ENCODE measurements around the gene CDK16.
A peak's percentile ranks its signal among the peaks of the same experiment; 100 is the strongest.

The CDK16 gene

GRCh38 chrX:47186096-47186740 lies 32.3 kb upstream of the CDK16 start:
- DNase-seq (ENCODE audit: low read depth), result no peak

- no peak for DNase-seq (ENCODE audit: low read depth)
These were observed 31.3 kb upstream of the CDK16 start for GRCh38 chrX:47187106-47187677.

- DNase-seq (ENCODE audit: low read depth), result no peak
These were observed 28.6 kb upstream of the CDK16 start for GRCh38 chrX:47189906-47190305.

GRCh38 chrX:47190445-47191269 lies 27.8 kb upstream of the CDK16 start:
- peak; percentile 57 for DNase-seq (ENCODE audit: low read depth)

GRCh38 chrX:47191331-47191730 lies 27.1 kb upstream of the CDK16 start:
- DNase-seq (ENCODE audit: low read depth), result no peak

DNA sequence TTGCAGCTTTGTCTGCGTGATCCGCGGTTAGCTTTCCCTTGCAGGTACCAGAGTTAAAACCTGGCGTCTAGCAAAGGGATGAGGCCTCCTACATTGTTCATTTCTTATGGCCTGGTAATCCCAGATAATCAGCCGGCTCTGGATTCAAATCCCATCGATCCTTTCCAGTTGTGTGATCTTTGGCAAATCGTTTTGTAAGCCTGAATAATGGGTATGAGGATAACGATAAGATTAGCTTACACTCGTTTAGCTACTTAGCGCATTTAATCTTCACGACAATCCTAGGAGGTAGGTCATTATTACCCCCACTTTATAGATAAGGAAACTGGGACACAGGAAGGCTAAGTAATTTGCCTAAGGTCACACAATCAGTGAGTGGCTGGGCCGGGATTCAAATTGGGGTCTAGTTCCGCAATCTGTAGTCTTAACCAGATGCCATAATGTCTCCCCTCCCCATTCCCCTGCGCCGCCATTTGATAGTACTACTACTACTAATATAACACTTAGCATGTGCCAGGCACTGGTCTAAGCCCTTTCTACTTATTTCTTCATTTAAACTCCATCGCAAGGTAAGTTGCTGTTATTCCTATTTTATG lies 26.6 kb upstream of the CDK16 start:
- no peak for DNase-seq (ENCODE audit: low read depth)

DNA sequence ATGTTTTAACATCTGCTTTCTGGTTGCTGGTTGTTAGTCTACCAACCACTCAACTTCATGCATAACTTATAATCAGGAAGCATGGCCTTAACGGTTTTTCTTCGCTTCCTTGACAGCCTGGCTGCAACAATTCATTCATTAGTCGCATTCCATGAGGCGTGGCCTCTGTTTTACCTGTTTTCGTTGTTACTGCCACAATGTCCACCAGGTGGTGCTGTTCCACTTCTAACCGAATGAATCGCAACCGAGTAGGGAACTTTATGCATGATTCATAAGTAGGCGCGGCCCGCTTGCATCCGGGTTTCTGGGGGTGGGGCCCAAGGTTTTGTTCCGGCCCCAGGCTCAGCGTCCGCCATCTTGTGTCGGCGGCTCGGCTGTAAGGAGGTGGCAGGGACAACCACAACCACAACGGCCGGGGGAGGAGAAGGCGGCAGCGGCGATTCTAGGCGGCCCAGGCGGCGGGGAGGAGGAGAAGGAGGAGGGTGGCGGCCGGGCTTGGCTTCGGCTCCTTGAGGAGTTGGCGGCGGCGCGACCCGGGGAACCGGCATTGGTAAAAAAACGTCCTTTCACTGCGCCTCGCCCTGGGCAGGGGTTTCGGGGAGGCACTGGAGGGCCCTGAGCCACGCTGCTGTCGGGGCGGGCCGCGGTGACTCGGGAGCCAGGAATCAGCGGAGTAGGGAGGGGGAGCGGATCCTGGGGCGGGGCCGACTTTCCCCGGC lies 24.8 kb upstream of the CDK16 start, which contains the start of gene UBA1:
TSS of gene UBA1 (plus strand) at position 355 of the 719 bp plus-strand sequence. CDS start 4,974 bp downstream, outside the sequence.
- peak; percentile 84 for DNase-seq (ENCODE audit: low read depth)

DNA sequence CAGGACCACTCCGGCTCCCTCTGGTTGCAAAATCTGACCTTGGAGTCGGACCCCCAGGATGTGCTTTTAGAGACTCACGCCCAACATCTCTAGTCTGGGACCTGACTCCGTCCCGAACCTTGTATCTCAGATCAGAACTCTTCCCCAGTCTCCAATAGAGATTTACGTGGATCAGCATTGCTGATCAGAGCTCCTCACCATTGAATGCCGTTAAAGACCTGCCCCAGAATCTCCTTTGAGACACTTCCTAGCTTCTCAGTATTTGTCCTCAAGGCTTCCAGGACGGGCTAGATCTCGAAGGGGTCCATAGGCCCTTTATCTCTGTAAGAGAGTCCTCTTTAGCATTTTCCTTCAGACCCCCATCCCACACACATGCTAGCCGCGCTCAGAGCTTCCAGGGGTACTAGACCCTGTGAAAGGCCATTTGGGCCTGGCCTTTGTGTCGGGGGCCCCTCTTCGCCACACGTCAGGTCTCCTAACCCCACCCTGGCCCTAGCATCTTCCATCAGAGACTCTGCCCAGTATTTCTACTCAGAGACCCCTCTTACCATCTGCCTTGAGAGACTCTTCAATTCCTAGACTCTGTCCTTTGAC lies 24.2 kb upstream of the CDK16 start:
- no peak for DNase-seq (ENCODE audit: low read depth)

- DNase-seq (ENCODE audit: low read depth), result no peak
These were observed 22.4 kb upstream of the CDK16 start for GRCh38 chrX:47196098-47196497.

- DNase-seq (ENCODE audit: low read depth), result no peak
These were observed 21.0 kb upstream of the CDK16 start for GRCh38 chrX:47197526-47197925.

GRCh38 chrX:47198026-47198686 lies 20.3 kb upstream of the CDK16 start:
- no peak for DNase-seq (ENCODE audit: low read depth)

- no peak for DNase-seq (ENCODE audit: low read depth)
These were observed 19.8 kb upstream of the CDK16 start for GRCh38 chrX:47198687-47199080.

- DNase-seq (ENCODE audit: low read depth), result no peak
These were observed 19.2 kb upstream of the CDK16 start for GRCh38 chrX:47199286-47199685.

GRCh38 chrX:47200385-47201150 lies 17.9 kb upstream of the CDK16 start:
- no peak for DNase-seq (ENCODE audit: low read depth)

GRCh38 chrX:47201345-47201944 lies 17.0 kb upstream of the CDK16 start:
- no peak for DNase-seq (ENCODE audit: low read depth)

DNA sequence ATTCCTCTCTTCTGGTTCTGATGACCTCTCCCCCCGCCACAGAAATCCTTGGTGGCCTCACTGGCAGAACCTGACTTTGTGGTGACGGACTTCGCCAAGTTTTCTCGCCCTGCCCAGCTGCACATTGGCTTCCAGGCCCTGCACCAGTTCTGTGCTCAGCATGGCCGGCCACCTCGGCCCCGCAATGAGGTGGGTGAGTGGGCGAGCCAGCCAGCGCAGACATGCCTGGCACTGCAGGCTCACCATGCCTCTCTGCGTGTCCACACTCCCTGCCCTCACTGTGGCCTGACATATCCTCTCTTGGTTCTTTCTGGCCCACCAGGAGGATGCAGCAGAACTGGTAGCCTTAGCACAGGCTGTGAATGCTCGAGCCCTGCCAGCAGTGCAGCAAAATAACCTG lies 16.2 kb upstream of the CDK16 start:
- DNase-seq (ENCODE audit: low read depth), result no peak

GRCh38 chrX:47202877-47203276 lies 15.6 kb upstream of the CDK16 start:
- DNase-seq (ENCODE audit: low read depth), result no peak

DNA sequence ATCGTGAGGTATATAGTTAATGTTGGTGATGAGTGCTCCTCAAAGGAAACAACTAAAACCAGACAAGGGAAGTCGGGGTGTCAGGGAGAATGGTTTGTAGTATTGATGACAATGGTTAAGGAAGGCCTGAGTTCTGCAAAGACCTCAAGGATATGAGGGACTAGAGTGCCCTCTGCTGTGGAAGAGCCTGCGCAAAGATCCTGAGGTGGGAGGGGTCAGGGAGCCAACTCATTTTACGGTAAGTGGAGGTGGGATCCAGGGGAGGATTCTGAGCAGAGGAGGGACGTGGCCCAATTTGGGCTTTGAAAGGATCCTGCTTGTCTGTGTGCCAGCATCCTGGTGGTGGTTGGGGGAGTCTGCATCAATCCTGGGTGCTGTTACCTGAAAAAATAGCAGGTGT lies 13.5 kb upstream of the CDK16 start:
- no peak for DNase-seq (ENCODE audit: low read depth)

DNA sequence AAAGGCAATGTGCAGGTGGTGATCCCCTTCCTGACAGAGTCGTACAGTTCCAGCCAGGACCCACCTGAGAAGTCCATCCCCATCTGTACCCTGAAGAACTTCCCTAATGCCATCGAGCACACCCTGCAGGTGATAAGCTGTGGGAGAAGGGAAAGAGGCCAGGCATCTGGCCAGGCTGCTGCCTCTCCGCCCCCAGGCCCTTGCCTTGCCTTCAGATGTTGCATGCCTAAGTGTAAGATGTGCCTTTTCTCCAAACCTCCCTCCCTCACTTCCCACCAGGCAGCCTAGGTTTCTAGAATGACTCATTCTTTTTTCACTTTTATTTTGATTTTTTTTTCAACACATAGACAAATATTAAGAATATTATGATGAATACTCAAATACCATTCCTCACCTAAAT lies 12.2 kb upstream of the CDK16 start:
- DNase-seq (ENCODE audit: low read depth), result no peak

- DNase-seq (ENCODE audit: low read depth), result no peak
These were observed 10.4 kb upstream of the CDK16 start for GRCh38 chrX:47208108-47208507.

Data from stimulated activated CD8-positive, alpha-beta memory T cell treated with anti-CD3 and anti-CD28 coated beads, Interleukin-15, amount 100 ng/mL, for 1 hour (primary cell).